Pancreas (tissue), 10 donors: ENCODE measurements around the gene NEK9. TPM values are rescaled to one million over a fixed set of nuclear protein-coding genes. Genes with fewer than 3 reads are reported as not detected.

ENCODE experiments used
- ATAC-seq, 4 donors: fragments of 200-7000 bp; cut with Tn5 transposase; one replicate each; pipeline versions ENCODE4 v1.8.0 to v1.9.1; 2020; ENCODE audit warnings: mild to moderate bottlenecking in 4 of 4, moderate library complexity in 4 of 4
- DNase-seq, 6 donors: peaks; one replicate each; pipeline ENCODE4 v3.0.0-alpha.2; 2020
- FAIRE-seq: peaks from 2 replicates; lab custom pipeline; 2012; peaks lifted over from hg19 to GRCh38; lab: Jason Lieb, UNC
- H3K27ac ChIP-seq, 4 donors: fragments of 200-600 bp; sonication (generic); 1 replicate in 3 of 4; 2 replicates in 1 of 4; pipeline versions ENCODE4 v1.5.0 to v1.8.0; 2020
- H3K27me3 ChIP-seq, 4 donors: fragments of 200-600 bp; one replicate each; pipeline ENCODE4 v1.8.0; 2021
- H3K36me3 ChIP-seq, 3 donors: fragments of 200-600 bp; sonication (generic) in 1 of 3; one replicate each; pipeline versions ENCODE4 v1.5.0 to v1.8.0; 2020 to 2021
- H3K4me1 ChIP-seq, 3 donors: fragments of 200-600 bp; one replicate each; pipeline ENCODE4 v1.8.0; 2021
- H3K4me3 ChIP-seq, 4 donors: fragments of 200-600 bp; sonication (generic) in 2 of 4; one replicate each; pipeline versions ENCODE4 v1.5.0 to v1.8.0; 2020 to 2021
- H3K9me3 ChIP-seq, 4 donors: fragments of 200-600 bp; one replicate each; pipeline ENCODE4 v1.8.0; 2021
- WGBS, 2 donors: extraction: QIAGEN DNeasy Blood & Tissue Kit; methylation state at CpG; one replicate each; pipeline ENCODE4 v1.1.7; 2013; 5-methylcytosine and 5-hydroxymethylcytosine counted together
- intact Hi-C, 3 donors: fragments of 100-400 bp; cut with DNase I; formaldehyde crosslinking; loops; one replicate each; pipeline versions ENCODE4 v1.11.1 to v1.14.2; 2022
- polyA plus RNA-seq, 2 donors: library from polyadenylated mRNA; stranded (reverse); fragments of 200-250 nt; gene quantifications; one replicate each; pipeline ENCODE4 v1.2.3, GENCODE V29; 2013
- total RNA-seq, 6 donors: library from RNA; stranded (reverse); fragmentation: NEBNext Ultra II Directional in 4 of 6; extraction: Animal tissue kit (Norgen Biotek cat#: 25700) in 4 of 6; gene quantifications; one replicate each; pipeline versions ENCODE4 v1.2.1 to v1.2.4, GENCODE V29; 2021 to 2023
- TF ChIP-seq, protein P1 (sequence below), 4 donors: fragments of 200-600 bp; sonication (generic) in 3 of 4; IDR thresholded peaks; one replicate each; pipeline versions ENCODE4 v1.5.0 to v1.8.0; 2021; ENCODE audit warnings: antibody characterized with exemption in 4 of 4
- donor health status: healthy with polysubstance abuse.
- donor health status: DM: no; HTN: no; CAD: no; lungs with moderate emphysema.
- donor health status: DM: no; HTN: no; CAD: no.
- donor health status: control.
- donor health status: control.
- donor health status: Bipolar disorder and iron deficiency.
- donor health status: DM: yes; HTN: yes; CAD: no.
- donor health status: DM: no; HTN: no; CAD: no.
- donor health status: DM: no; HTN: no; CAD: no.
- donor health status: DM: yes; HTN: yes; CAD: no.

NEK9 gene
- total and polyA plus RNA-seq, 8 donors: 22.7 to 54.8 (median 27.2) TPM

DNA sequence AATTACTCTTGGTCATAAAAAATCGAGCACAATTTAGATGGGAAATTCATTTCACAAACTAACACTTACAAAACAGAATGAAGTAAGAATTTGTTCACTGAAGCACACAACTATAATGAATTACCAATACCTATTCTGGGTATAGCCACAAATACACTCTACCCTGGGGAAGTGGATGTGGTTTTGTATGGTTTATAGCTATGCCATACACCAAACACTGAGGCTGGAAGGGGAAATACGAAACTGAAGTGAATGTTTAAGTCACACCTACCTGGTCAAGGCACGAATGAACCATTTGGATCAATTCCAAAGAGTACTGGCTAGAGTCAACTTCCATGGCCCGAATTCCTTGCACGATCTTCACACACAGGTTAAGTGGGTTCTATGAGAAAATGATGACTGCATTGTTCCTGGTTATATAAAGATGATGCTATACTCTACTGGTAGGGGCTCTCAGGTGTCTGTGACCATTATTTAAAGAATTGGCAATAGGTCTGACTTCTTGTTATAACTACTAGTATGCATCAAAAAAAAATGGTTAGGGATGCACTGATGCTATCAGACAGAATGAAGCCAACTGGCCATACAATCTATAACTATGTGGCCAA lies 12.8 kb downstream of the NEK9 start:
- Histone ChIP-seq H3K27ac (no peak overlapping the region), H3K9me3 (no peaks in the 10 kb centered on the region), H3K36me3 (peaks cover 0 to 78% (median 43%) of the 10 kb centered on the region in 3 donors), H3K27me3 (no peaks in the 10 kb centered on the region), H3K4me3 (no peak overlapping the region), H3K4me1 (no peaks in the 10 kb centered on the region)
- no peak for DNase-seq
- intact Hi-C loops: no loop called here
- no peak for ATAC-seq
- TF ChIP-seq, protein P1, sequence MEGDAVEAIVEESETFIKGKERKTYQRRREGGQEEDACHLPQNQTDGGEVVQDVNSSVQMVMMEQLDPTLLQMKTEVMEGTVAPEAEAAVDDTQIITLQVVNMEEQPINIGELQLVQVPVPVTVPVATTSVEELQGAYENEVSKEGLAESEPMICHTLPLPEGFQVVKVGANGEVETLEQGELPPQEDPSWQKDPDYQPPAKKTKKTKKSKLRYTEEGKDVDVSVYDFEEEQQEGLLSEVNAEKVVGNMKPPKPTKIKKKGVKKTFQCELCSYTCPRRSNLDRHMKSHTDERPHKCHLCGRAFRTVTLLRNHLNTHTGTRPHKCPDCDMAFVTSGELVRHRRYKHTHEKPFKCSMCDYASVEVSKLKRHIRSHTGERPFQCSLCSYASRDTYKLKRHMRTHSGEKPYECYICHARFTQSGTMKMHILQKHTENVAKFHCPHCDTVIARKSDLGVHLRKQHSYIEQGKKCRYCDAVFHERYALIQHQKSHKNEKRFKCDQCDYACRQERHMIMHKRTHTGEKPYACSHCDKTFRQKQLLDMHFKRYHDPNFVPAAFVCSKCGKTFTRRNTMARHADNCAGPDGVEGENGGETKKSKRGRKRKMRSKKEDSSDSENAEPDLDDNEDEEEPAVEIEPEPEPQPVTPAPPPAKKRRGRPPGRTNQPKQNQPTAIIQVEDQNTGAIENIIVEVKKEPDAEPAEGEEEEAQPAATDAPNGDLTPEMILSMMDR (IDR thresholded peaks at IDR 0.05): no peak
- no peak for FAIRE-seq
- WGBS, 2 donors: 71 to 72% methylated on average over 5 of the region's 5 CpGs

DNA sequence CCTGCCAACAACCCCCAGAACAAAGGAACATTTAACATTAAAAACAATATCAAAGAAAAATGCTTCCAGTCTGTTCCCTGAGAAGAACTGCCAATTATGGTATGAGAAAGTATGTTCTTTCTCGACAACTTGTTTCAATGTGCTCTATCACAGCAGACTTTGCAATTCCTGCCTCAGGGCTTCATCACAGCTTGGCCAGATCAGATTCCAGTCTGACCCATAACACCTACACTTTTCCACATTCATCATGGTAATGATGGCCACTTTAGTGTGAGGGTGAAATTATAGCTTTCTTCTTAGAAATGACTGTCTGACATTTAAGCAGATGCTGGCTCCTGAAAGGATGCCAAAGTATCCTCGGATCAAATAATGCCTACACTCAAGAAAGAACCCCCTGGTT lies 17.0 kb downstream of the NEK9 start:
- intact Hi-C loops: no loop called here
- no peak overlapping the region for H3K4me3 ChIP-seq
- 82 to 83% methylated on average over 2 of the region's 2 CpGs for WGBS, 2 donors
- TF ChIP-seq, protein P1 (IDR thresholded peaks at IDR 0.05): no peak
- ATAC-seq (no peak), DNase-seq (no peak), FAIRE-seq (no peak)
- H3K9me3 ChIP-seq: no peaks in the 10 kb centered on the region
- peaks cover 0 to 62% (median 41%) of the 10 kb centered on the region in 3 donors for H3K36me3 ChIP-seq
- H3K27ac ChIP-seq: no peak overlapping the region
- H3K27me3 ChIP-seq: no peaks in the 10 kb centered on the region
- H3K4me1 ChIP-seq: no peaks in the 10 kb centered on the region

DNA sequence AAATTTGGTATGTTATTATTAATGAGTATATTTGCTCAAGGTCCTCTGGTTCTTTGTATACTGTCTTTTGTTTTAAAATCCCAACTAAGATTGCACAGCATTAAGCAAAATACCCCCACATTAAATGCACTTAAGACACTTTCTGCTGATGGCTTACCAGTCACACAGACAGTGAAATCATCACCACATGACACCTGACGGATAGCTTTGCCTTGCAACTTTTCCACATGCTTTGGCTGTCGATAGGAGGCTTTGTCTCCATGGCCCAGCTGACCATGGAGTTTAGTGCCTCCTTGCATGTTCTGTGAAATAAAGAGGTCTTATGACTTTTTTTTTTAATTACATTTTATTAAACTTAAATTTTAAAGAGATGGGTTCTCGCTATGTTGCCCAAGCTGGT lies 19.7 kb downstream of the NEK9 start:
- peaks cover 0 to 49% (median 29%) of the 10 kb centered on the region in 3 donors for H3K36me3 ChIP-seq
- H3K27me3 ChIP-seq: no peaks in the 10 kb centered on the region
- DNase-seq (no peak), FAIRE-seq (no peak), ATAC-seq (no peak)
- no peak overlapping the region for H3K27ac ChIP-seq
- no peaks in the 10 kb centered on the region for H3K4me1 ChIP-seq
- H3K4me3 ChIP-seq: no peak overlapping the region
- no peaks in the 10 kb centered on the region for H3K9me3 ChIP-seq
- intact Hi-C loops: no loop called here
- TF ChIP-seq, protein P1 (IDR thresholded peaks at IDR 0.05): no peak
- 62 to 74% methylated on average over 3 of the region's 3 CpGs for WGBS, 2 donors

DNA sequence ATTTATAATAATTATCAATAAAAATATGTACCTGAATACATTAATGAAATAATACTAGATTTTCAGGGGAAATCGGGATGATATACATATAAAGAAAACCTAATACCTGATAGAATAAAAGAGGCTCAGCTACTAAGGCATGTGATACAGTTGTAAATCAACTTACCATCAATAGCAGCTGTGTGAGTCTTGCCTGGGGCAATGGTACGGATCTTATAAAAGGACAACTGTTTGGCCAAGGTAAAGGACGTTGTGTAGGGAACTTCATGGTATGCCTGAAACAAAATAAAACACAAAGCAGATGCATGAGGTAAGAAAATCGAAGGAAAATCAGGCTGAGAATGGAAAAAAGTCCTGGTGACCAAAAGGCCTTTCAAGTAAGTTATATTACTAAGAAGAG lies 25.4 kb downstream of the NEK9 start:
- DNase-seq (no peak), ATAC-seq (no peak), FAIRE-seq (no peak)
- intact Hi-C loops: no loop called here
- Histone ChIP-seq H3K9me3 (no peaks in the 10 kb centered on the region), H3K36me3 (peaks cover 4 to 62% (median 12%) of the 10 kb centered on the region in 3 donors), H3K27ac (no peak overlapping the region), H3K4me3 (no peak overlapping the region), H3K4me1 (no peaks in the 10 kb centered on the region), H3K27me3 (no peaks in the 10 kb centered on the region)
- TF ChIP-seq, protein P1 (IDR thresholded peaks at IDR 0.05): no peak
- WGBS, 2 donors: 75 to 90% methylated on average over 4 of the region's 4 CpGs

DNA sequence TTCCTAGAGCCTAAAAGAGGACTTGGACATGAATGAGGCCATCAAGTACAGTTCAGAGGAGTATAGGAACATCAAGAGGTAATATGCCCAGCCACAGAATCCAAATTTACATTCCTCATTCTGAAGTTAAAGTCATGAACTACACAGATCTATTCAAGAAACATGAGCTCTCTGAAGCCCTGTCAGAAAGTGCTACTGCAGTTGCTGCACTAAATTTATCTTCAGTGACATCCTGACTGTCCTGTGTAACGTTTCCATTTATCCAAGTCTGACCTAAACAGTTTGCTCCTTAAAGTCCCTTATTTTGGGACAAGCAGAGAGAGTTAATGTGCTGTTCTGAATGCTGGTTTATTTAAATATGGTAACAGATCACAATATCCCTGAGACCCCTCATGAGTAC lies 28.2 kb downstream of the NEK9 start:
- Histone ChIP-seq H3K36me3 (peaks cover 7 to 65% (median 14%) of the 10 kb centered on the region in 3 donors), H3K9me3 (no peaks in the 10 kb centered on the region), H3K4me1 (no peaks in the 10 kb centered on the region), H3K27me3 (no peaks in the 10 kb centered on the region), H3K4me3 (no peak overlapping the region), H3K27ac (no peak overlapping the region)
- FAIRE-seq: no peak
- TF ChIP-seq, protein P1 (IDR thresholded peaks at IDR 0.05): no peak
- DNase-seq: no peak
- no peak for ATAC-seq
- 53 to 54% methylated on average over 1 of the region's 1 CpG for whole genome bisulfite sequencing, 2 donors
- intact Hi-C loops: no loop called here
